ENCODE results near the gene NUP133.
"Not testable (repeated sequence)": the region's sequence is repeated elsewhere in the genome, so short reads cannot be mapped to it uniquely, and the experiment has no call there.

NUP133 gene

GRCh38 chr1:229420224-229420623 is 87.9 kb downstream of the NUP133 start:
- DNase-seq (ENCODE audit: low read depth in 2 of 3, low spot score in 1 of 3) = no peak

- not testable (repeated sequence) for DNase-seq (ENCODE audit: low read depth in 2 of 3, low spot score in 1 of 3)
These were observed 89.6 kb downstream of the NUP133 start for GRCh38 chr1:229418586-229418985.

DNA sequence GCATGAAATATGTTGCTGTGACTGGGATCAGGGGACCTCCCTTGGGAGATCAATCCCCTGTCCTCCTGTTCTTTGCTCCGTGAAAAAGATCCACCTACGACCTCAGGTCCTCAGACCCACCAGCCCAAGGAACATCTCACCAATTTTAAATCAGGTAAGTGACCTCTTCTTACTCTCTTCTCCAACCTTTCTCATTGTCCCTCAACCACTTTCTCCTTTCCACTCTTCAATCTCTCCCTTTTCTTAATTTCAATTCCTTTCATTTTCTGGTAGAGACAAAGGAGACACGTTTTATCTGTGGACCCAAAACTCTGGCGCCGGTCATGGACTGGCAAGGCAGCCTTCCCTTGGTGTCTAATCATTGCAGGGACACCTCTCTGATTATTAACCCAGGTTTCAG is 95.3 kb downstream of the NUP133 start:
- DNase-seq (ENCODE audit: low read depth in 2 of 3, low spot score in 1 of 3) = not testable (repeated sequence)

- no peak for DNase-seq (ENCODE audit: low read depth in 2 of 3, low spot score in 1 of 3)
These were observed 96.1 kb downstream of the NUP133 start for GRCh38 chr1:229412056-229412455.

GRCh38 chr1:229411434-229412055 is 96.6 kb downstream of the NUP133 start:
- DNase-seq (ENCODE audit: low read depth in 2 of 3, low spot score in 1 of 3) = no peak

DNA sequence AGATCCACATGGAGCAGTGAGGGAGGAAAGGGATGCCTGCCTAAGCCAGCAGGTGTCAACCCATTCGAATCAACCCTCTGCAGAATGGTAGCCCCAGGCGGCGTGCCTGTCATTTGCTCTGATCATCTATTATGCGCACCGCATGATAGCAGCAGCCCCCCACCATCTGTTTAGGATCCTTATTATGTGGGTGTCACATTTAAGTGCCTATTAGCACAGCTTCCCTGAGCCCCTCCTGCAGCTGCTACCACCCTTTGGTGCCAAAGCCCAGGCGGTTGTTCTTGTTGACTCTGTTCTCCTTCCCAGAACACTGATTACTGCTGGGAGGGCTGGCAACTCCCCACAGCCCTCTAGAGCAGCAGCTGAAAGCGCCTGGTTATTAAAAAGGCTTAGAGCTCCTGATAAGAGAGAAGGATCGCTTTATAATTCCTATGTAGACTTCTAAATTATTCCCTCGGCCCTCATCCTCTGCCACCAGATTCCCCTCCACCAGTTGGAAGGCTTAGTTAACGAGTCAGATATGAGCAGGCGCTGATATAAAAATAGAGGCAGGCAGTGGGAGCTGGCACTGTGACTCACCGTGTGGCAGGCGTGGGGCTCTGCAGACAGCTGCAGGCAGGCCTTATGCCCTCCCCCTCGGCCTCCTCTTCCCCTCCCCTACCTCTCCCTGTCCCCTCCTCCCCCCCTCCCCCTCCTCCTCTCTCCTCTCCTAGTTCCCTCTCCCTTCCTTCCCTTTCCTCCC is 97.3 kb downstream of the NUP133 start:
- DNase-seq (ENCODE audit: low read depth in 2 of 3, low spot score in 1 of 3) = no peak

- no peak for DNase-seq (ENCODE audit: low read depth in 2 of 3, low spot score in 1 of 3)
These were observed 97.8 kb downstream of the NUP133 start for GRCh38 chr1:229410370-229410691.

- no peak for DNase-seq (ENCODE audit: low read depth in 2 of 3, low spot score in 1 of 3)
These were observed 98.3 kb downstream of the NUP133 start for GRCh38 chr1:229409616-229410369.

DNA sequence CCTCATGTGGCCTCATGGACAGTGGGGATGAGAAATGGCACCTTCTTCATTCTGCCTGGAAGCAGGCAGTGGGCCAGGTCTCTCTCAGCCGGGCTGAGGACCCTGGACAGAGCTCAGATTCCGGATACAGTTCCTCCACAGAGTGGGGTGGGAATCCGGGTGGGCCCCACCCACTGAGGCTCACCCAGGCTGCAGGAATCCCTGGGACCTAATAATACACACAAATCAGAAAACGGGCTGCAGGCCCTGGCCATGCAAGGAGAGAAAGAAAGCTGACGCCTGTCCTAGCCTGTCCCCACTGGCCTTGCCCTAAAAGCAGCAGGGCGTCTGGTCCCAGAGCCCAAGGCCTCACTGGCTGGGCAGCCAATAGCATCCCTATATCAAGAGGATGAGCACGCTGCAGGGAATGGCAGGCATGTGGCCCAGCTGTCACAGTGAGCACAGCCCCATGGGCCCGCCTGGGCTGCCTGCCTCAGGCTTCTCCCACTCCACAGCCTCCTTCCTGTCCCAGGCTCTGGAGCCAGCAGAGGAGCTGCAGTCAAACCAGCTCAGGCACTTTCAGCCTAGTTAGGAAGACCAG is 99.6 kb downstream of the NUP133 start:
- no peak for DNase-seq (ENCODE audit: low read depth in 2 of 3, low spot score in 1 of 3)

- no peak for DNase-seq (ENCODE audit: low read depth in 2 of 3, low spot score in 1 of 3)
These were observed 100.7 kb downstream of the NUP133 start for GRCh38 chr1:229407206-229408026.

DNA sequence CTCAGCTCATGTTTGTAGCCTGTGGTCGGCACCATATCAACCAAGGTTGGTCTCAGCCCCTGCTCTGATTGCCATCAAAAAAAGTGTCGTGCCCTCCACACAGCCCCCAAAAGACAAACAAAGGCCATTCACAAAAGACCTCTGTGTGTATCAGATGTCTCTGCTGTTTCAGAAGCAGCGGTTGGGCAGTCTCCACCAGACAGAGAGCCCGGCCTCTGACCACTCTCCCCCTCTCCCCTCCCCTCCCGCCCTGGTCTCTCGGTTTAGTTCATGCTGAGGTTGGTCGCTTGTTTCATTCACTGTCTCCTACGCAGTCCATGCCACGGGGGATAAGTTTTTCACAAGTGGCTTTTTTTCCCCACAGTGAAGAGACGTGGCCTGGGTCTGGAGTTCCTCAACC is 101.3 kb downstream of the NUP133 start:
- no peak for DNase-seq (ENCODE audit: low read depth in 2 of 3, low spot score in 1 of 3)

DNA sequence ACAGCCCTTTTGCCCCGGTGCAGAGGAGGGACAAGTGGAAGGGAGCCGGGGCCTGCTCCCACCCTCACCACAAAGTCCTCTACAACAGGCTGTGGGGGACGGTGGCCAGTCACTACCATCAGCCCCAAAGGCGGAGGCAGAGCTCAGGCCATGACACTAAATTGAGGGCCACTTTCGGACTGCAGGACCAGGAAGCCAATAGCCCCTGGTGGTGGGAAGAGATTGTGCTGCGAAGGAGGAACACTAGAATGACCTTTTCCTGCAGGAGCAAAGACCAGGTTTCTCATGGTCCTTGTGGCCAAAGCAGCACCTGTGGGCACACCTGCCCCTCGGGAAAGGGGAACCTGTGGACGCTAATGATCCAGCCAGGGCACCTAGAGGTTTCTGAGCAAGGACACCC is 104.6 kb downstream of the NUP133 start:
- no peak for DNase-seq (ENCODE audit: low read depth in 2 of 3, low spot score in 1 of 3)

GRCh38 chr1:229402993-229403392 is 105.1 kb downstream of the NUP133 start:
- DNase-seq (ENCODE audit: low read depth in 2 of 3, low spot score in 1 of 3) = no peak

DNA sequence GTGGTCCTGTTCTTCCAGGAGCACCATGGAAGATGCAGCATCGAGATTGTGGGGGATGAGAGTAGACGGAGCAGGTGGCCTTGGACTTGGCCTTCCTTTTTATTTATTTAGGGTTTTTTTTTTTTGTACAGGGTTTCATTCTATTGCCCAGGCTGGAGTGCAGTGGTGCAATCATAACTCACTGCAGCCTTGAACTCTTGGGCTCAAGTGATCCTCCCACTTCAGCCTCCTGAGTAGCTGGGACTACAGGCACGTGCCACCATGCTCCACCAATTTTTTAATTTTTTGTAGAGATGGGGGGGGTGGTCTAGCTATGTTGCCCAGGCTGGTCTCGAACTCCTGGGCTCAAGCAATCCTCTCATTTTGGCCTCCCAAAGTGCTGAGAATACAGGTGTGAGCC is 105.8 kb downstream of the NUP133 start:
- DNase-seq (ENCODE audit: low read depth in 2 of 3, low spot score in 1 of 3) = not testable (repeated sequence)

DNA sequence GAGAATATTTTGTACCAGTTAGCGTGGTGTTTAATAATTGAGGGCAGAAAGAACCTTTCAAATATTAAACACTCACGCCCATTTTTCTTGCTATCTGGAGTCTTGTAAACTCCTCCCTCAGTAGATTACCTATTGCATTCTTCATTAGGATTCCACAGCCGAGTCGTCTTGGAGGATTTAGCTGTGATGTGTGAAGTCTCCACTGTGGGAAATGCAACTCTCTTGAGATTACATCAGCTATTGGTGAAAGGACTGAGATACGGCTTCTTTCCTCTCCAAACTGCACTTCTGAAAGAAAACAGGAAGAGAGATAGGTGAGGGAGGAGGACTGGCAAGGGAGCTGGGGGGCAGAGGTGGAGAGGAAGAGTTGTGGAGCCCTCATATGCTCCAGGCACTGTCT is 110.4 kb downstream of the NUP133 start:
- DNase-seq (ENCODE audit: low read depth in 2 of 3, low spot score in 1 of 3) = no peak

DNA sequence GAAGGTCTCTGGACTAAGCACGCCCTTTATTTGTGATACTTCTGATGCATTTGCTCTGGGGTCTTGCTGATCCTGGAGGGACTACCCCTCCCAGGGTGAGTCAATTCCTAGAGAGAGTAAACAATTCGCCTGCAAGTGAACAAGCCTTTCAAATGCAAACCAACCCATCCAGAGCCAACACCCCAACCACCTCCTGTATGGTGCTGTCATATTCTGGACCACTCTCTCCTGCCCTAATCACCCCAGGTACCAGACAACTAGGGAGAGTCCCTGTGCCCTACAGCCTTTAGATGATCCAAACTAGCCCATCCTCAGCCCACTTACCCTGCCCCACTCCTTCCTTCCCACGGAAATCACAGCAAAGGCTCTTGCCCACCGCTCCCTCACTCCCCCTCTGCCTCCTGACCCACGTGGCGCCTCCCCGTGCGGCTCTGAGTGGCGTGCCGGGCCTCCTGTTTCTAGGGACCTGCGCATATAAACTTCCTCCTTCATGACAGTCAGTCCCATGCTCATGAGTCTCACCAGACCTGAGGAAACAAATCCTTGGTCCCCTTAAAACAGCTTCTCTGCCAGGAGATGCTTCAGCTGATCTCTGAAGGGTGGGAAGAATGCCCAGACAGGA is 111.4 kb downstream of the NUP133 start:
- no peak for DNase-seq (ENCODE audit: low read depth in 2 of 3, low spot score in 1 of 3)

GRCh38 chr1:229394517-229394916 is 113.6 kb downstream of the NUP133 start:
- DNase-seq (ENCODE audit: low read depth in 2 of 3, low spot score in 1 of 3) = not testable (repeated sequence)

GRCh38 chr1:229392936-229393335 is 115.2 kb downstream of the NUP133 start:
- DNase-seq (ENCODE audit: low read depth in 2 of 3, low spot score in 1 of 3) = no peak

All from stimulated activated CD4-positive, alpha-beta T cell treated with anti-CD3 and anti-CD28 coated beads, Interleukin-12 subunit alpha, Interleukin-12 subunit beta, amount 100 ng/mL, for 48 hours (primary cell).